Neuronal stem cell (in vitro differentiated cells): ENCODE results near the gene HDAC4.

Source experiments
- DNase-seq: peaks from one replicate; pipeline ENCODE4 v3.0.0-alpha.2; 2013; ENCODE audit warnings: low spot score
- H2AFZ ChIP-seq: one replicate; pipeline ENCODE4 v1.6.1; 2013; ENCODE audit warnings: mild to moderate bottlenecking, low read length, inconsistent platforms
- H2AK5ac ChIP-seq: 2 replicates; pipeline ENCODE4 v1.6.1; 2013; ENCODE audit warnings: low read depth, mild to moderate bottlenecking, inconsistent platforms, low read length, moderate library complexity, mixed read lengths
- H2BK120ac ChIP-seq: 2 replicates; pipeline ENCODE4 v1.6.1; 2013; ENCODE audit warnings: low read depth, mild to moderate bottlenecking, inconsistent platforms, low read length, moderate library complexity, mixed read lengths
- H2BK12ac ChIP-seq: one replicate; pipeline ENCODE4 v1.6.1; 2013; ENCODE audit warnings: low read length, inconsistent platforms
- H2BK15ac ChIP-seq: 2 replicates; pipeline ENCODE4 v1.6.1; 2013; ENCODE audit warnings: mild to moderate bottlenecking, low read length, inconsistent platforms, mixed read lengths
- H2BK5ac ChIP-seq: one replicate; pipeline ENCODE4 v1.6.1; 2013; ENCODE audit warnings: inconsistent platforms, mild to moderate bottlenecking, low read length, moderate library complexity
- H3K14ac ChIP-seq: one replicate; pipeline ENCODE4 v1.6.1; 2013; ENCODE audit warnings: low read length, inconsistent platforms
- H3K18ac ChIP-seq: 2 replicates; pipeline ENCODE4 v1.6.1; 2013; ENCODE audit warnings: low read length, inconsistent platforms
- H3K23ac ChIP-seq: 2 replicates; pipeline ENCODE4 v1.6.1; 2013; ENCODE audit warnings: low read depth, mild to moderate bottlenecking, mixed read lengths, low read length, inconsistent platforms; ENCODE audit not compliant: poor library complexity
- H3K27ac ChIP-seq: replicated peaks from 3 replicates; pipeline ENCODE4 v1.5.1; 2013; ENCODE audit warnings: low read length, inconsistent platforms
- H3K27me3 ChIP-seq, 3 experiments: 2 replicates each; pipeline ENCODE4 v1.6.1; 2013; ENCODE audit warnings: low read length in 3 of 3, mild to moderate bottlenecking in 2 of 3, inconsistent platforms in 1 of 3, low read depth in 1 of 3, mixed read lengths in 1 of 3, moderate library complexity in 1 of 3; ENCODE audit not compliant: control insufficient read depth in 3 of 3, insufficient read depth in 3 of 3
- H3K36me3 ChIP-seq, 2 donors: replicated peaks in 1 of 2; 2 replicates each; pipeline ENCODE4 v1.6.1; 2013; ENCODE audit warnings: low read length in 2 of 2; ENCODE audit not compliant: control insufficient read depth in 2 of 2, insufficient read depth in 2 of 2
- H3K4ac ChIP-seq: 2 replicates; pipeline ENCODE4 v1.6.1; 2013; ENCODE audit warnings: inconsistent platforms, mild to moderate bottlenecking, low read length, moderate library complexity
- H3K4me1 ChIP-seq, 2 donors: 1 replicate in 1 of 2; 2 replicates in 1 of 2; pipeline ENCODE4 v1.6.1; 2013; ENCODE audit warnings: low read length in 2 of 2, low read depth in 1 of 2; ENCODE audit not compliant: control insufficient read depth in 2 of 2, insufficient read depth in 1 of 2
- H3K4me2 ChIP-seq: one replicate; pipeline ENCODE4 v1.6.1; 2013; ENCODE audit warnings: mild to moderate bottlenecking, low read length, inconsistent platforms; ENCODE audit not compliant: insufficient read depth, poor library complexity, severe bottlenecking
- H3K4me3 ChIP-seq, 2 donors: 2 replicates each; pipeline ENCODE4 v1.5.1; 2013; ENCODE audit warnings: low read length in 2 of 2, mild to moderate bottlenecking in 2 of 2, inconsistent platforms in 1 of 2, moderate library complexity in 1 of 2
- H3K79me1 ChIP-seq: one replicate; pipeline ENCODE4 v1.6.1; 2013; ENCODE audit warnings: low read depth, mild to moderate bottlenecking, inconsistent platforms, low read length, moderate library complexity
- H3K9ac ChIP-seq: one replicate; pipeline ENCODE4 v1.6.1; 2013; ENCODE audit warnings: mild to moderate bottlenecking, low read depth, low read length, inconsistent platforms; ENCODE audit not compliant: poor library complexity
- H3K9me3 ChIP-seq, 2 donors: replicated peaks in 1 of 2; 2 replicates each; pipeline versions ENCODE3 to v1.6.1; 2013; ENCODE audit warnings: low read length in 2 of 2, mild to moderate bottlenecking in 2 of 2, inconsistent platforms in 1 of 2, low read depth in 1 of 2, mixed read lengths in 1 of 2, moderate library complexity in 1 of 2; ENCODE audit not compliant: control insufficient read depth in 2 of 2, insufficient read depth in 1 of 2
- H4K8ac ChIP-seq: one replicate; pipeline ENCODE4 v1.6.1; 2013; ENCODE audit warnings: low read depth, mild to moderate bottlenecking, inconsistent platforms, low read length, moderate library complexity
- H4K91ac ChIP-seq: one replicate; pipeline ENCODE4 v1.6.1; 2013; ENCODE audit warnings: low read length, low read depth, mild to moderate bottlenecking, inconsistent platforms; ENCODE audit not compliant: poor library complexity
- WGBS, 2 donors: extraction: QIAGEN DNeasy Blood & Tissue Kit; methylation state at CpG; one replicate each; pipeline ENCODE4 v1.1.7; 2013; ENCODE audit warnings: missing lambda C conversion rate in 2 of 2, mixed read lengths in 1 of 2; ENCODE audit not compliant: insufficient read length in 2 of 2, insufficient replicate concordance in 1 of 2; ENCODE audit errors: extremely low coverage in 2 of 2; 5-methylcytosine and 5-hydroxymethylcytosine counted together

The HDAC4 gene

DNA sequence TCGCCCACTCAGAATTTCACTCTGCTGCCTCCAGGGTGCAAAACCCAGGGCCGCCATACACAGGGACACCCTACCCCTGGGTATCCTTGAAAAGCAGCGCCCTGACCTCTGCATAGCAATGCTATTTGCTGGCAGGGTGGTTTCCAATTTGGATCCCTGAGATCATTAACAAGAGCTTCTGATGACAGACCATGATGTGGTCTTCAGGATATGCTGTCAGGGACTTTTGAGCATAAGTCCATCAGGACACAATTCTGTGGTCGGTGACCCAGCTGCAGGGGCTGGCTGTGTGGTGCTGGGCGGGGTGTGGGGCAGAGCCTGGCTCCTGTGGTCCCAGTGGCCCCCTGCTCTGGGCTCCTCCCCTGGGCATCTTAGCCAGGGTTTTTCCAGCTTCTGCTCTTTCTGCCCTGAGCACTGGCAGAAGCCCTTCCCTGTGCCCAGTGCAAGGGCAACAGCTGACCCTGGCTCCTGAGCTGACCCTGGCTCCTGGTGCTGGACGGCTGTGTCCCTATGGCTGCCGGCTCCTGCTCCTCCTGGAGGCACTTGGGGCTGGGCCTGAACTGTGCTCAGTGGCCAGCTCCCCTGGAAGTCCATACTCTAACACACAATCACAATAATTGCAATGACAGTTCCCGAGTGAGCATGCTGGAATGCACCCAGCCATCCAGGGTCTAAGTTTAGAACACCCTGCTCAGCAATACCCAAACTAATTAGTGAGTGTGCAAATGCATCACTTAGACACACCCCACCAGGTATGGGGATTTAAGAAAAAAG is 271.5 kb downstream of the HDAC4 start:
- peaks cover 2% of the 10 kb centered on the region for H3K79me1 ChIP-seq
- H4K8ac ChIP-seq: no peak overlapping the region
- H3K4me1 ChIP-seq: peaks cover 0 to 3% of the 10 kb centered on the region in 2 donors
- no peak overlapping the region for H4K91ac ChIP-seq
- H3K9ac ChIP-seq: peak overlapping the region; percentile 16
- H3K14ac ChIP-seq: no peak overlapping the region
- WGBS, 2 donors: no CpG with 5 or more reads among the region's 8 CpGs
- no peak overlapping the region for H3K23ac ChIP-seq
- H3K4me2 ChIP-seq: no peak overlapping the region
- H3K4ac ChIP-seq: no peak overlapping the region
- H3K4me3 ChIP-seq: no peak overlapping the region
- H3K9me3 ChIP-seq: peaks cover 0 to 1% of the 10 kb centered on the region in 2 donors
- H3K36me3 ChIP-seq: peaks cover 43 to 78% of the 10 kb centered on the region in 2 donors
- H2AK5ac ChIP-seq: no peak overlapping the region
- no peaks in the 10 kb centered on the region for H3K27me3 ChIP-seq
- no peak overlapping the region for H2BK120ac ChIP-seq
- H2BK15ac ChIP-seq: no peak overlapping the region
- H2AFZ ChIP-seq: no peak overlapping the region
- H2BK12ac ChIP-seq: no peak overlapping the region
- no peak for DNase-seq
- no peak overlapping the region for H3K27ac ChIP-seq
- peak overlapping the region; percentile 68 for H2BK5ac ChIP-seq
- H3K18ac ChIP-seq: no peak overlapping the region

DNA sequence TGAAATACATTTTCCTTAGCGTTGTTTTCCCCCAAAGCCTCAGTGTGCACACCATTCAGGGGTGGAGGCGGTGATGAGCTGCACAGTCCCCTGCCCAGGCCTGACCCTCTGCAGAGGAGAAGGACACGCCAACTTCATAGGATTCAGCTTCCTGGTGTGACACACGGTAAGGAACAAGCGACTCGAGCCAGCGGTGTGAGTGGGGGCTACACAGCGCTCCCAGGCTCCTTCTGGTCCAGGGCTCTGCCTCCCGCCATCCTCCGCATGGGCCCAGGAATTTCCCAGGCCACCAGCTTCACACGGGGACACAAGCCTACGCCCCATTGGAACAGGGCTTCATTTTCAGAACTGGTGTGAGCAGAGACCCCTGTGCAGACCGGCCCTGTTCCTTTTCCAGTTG is 272.1 kb downstream of the HDAC4 start:
- WGBS, 2 donors: no CpG with 5 or more reads among the region's 13 CpGs
- Histone ChIP-seq H3K79me1 (peaks cover 2% of the 10 kb centered on the region), H3K27ac (no peak overlapping the region), H4K91ac (no peak overlapping the region), H3K4me1 (peaks cover 0 to 3% of the 10 kb centered on the region in 2 donors), H2BK12ac (no peak overlapping the region), H3K23ac (no peak overlapping the region), H3K27me3 (no peaks in the 10 kb centered on the region), H4K8ac (no peak overlapping the region), H3K14ac (no peak overlapping the region), H3K9ac (no peak overlapping the region), H3K36me3 (peaks cover 40 to 78% of the 10 kb centered on the region in 2 donors), H3K4me2 (no peak overlapping the region), H2AK5ac (no peak overlapping the region), H3K18ac (no peak overlapping the region), H2BK5ac (no peak overlapping the region), H3K4me3 (no peak overlapping the region), H2BK120ac (no peak overlapping the region), H2AFZ (no peak overlapping the region), H2BK15ac (no peak overlapping the region), H3K9me3 (peaks cover 0 to 1% of the 10 kb centered on the region in 2 donors), H3K4ac (no peak overlapping the region)
- DNase-seq: no peak

DNA sequence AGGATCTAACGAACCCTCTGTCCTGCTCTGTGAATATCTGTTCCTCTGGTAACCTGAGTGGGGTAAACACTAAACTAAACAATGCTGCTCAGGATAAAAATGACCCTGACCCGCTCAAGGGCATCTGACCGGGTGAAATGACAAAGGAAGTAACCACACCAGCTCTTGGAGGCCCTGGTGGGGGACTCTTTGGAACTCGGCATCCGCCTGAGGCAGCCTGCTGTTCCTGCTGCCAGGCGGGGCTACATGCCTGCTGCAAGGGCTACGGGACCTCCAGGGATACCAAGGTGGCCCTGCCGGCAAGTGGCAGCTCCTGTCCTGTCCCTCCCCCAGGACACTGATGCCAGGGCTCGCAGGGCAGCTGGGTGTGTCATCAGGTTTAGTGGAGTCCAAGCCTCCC is 273.3 kb downstream of the HDAC4 start:
- Histone ChIP-seq H3K14ac (no peak overlapping the region), H4K8ac (no peak overlapping the region), H2AK5ac (no peak overlapping the region), H3K27ac (no peak overlapping the region), H2AFZ (no peak overlapping the region), H3K23ac (no peak overlapping the region), H3K4ac (no peak overlapping the region), H3K9ac (no peak overlapping the region), H4K91ac (no peak overlapping the region), H3K4me3 (no peak overlapping the region), H3K18ac (peak overlapping the region; percentile 20), H3K36me3 (peaks cover 38 to 71% of the 10 kb centered on the region in 2 donors), H2BK5ac (no peak overlapping the region), H2BK120ac (no peak overlapping the region), H2BK15ac (no peak overlapping the region), H3K79me1 (peaks cover 2% of the 10 kb centered on the region), H2BK12ac (no peak overlapping the region), H3K27me3 (no peaks in the 10 kb centered on the region), H3K4me1 (peaks cover 0 to 3% of the 10 kb centered on the region in 2 donors), H3K9me3 (peaks cover 0 to 1% of the 10 kb centered on the region in 2 donors), H3K4me2 (no peak overlapping the region)
- DNase-seq: no peak
- no CpG with 5 or more reads among the region's 9 CpGs for WGBS, 2 donors

DNA sequence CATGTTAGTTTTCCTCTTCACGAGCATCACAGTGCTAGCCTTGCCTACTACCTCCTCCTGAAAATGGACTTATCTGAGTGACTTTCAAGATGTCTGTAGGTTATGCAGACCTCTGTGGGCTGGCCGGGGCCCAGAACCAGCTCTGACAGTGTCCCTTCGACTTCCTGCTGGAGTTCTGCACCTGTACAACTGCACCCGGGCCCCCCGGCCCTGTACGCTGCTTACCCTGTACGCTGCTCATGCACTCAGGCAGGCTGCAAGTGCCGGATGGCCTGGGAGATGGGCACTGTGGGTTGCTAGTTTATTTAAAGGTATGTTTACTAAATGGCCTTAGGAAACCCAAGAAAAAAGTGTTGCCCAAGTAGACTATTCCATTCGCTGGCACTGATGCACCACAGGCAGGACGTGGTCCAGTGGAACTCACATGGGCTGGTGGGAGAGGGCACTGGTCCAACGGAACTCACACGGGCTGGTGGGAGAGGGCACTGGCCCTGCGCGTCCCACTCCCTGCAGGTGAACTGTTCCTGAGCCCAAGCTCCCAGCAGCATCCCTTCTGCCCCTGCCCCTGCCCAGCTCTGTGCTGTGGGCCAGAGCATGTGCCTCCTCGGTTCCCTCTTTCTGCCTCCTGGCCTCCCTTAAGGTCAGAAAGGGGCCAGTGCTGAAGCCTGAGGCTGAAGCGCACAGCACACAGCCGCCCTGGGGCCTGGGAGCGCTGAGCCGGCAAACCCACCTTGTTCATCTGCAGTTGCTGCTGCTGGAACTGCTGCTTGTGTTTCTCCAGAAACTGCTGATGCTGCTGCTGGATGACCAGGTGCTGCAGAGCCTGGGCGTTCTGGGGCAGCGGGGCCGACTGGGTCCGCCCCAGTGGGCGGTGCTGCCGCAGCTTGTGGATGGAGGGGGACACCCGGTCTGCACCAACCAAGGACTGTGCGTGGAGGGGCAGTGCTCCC is 274.8 kb downstream of the HDAC4 start:
- Histone ChIP-seq H3K27me3 (no peaks in the 10 kb centered on the region), H3K4me2 (no peak overlapping the region), H4K91ac (no peak overlapping the region), H3K9me3 (peaks cover 0 to 1% of the 10 kb centered on the region in 2 donors), H3K36me3 (peaks cover 33 to 61% of the 10 kb centered on the region in 2 donors), H2BK120ac (no peak overlapping the region), H2BK12ac (no peak overlapping the region), H3K23ac (no peak overlapping the region), H2BK5ac (no peak overlapping the region), H2AK5ac (no peak overlapping the region), H3K14ac (no peak overlapping the region), H4K8ac (no peak overlapping the region), H3K27ac (no peak overlapping the region), H2BK15ac (no peak overlapping the region), H3K4me1 (peaks cover 0 to 3% of the 10 kb centered on the region in 2 donors), H3K79me1 (peaks cover 2% of the 10 kb centered on the region), H3K4me3 (no peak overlapping the region), H3K9ac (no peak overlapping the region), H3K4ac (no peak overlapping the region), H2AFZ (no peak overlapping the region), H3K18ac (no peak overlapping the region)
- no CpG with 5 or more reads among the region's 27 CpGs for WGBS, 2 donors
- DNase-seq: no peak
